HepG2 (cell line): ENCODE data around the gene GFER. TPM values are rescaled to one million over a fixed set of nuclear protein-coding genes. Genes with fewer than 3 reads are reported as not detected.

Source experiments
- ASH2L ChIP-seq: fragments of 300-600, 200-600 bp; sonication (generic); IDR thresholded peaks from 2 replicates; pipeline ENCODE4 v1.7.0; 2017; ENCODE audit warnings: low read depth, mild to moderate bottlenecking, moderate library complexity, mixed read lengths, low read length; ENCODE audit not compliant: insufficient read length
- FIP1L1 ChIP-seq: fragments of 200-400 bp; formaldehyde crosslinking; IDR thresholded peaks from 2 replicates; pipeline ENCODE4 v1.6.1; 2018; ENCODE audit warnings: low read depth, mild to moderate bottlenecking, low read length, moderate library complexity, borderline replicate concordance; ENCODE audit not compliant: insufficient read depth
- FLYWCH1 ChIP-seq: sonication (generic); formaldehyde crosslinking; IDR thresholded peaks from 2 replicates; pipeline ENCODE4 v1.8.1; 2023; ENCODE audit warnings: mild to moderate bottlenecking, missing genetic modification reagents
- MED1 ChIP-seq: sonication (generic); formaldehyde crosslinking; IDR thresholded peaks from 2 replicates; pipeline ENCODE4 v1.4.0; 2020; ENCODE audit warnings: missing genetic modification reagents
- NCOR1 ChIP-seq: fragments of 200-600 bp; sonication (generic); IDR thresholded peaks from 2 replicates; pipeline ENCODE4 v1.7.0; 2017; ENCODE audit warnings: antibody characterized with exemption, low read length, borderline replicate concordance
- ZNF564 ChIP-seq: sonication (generic); formaldehyde crosslinking; IDR thresholded peaks from 2 replicates; pipeline ENCODE4 v1.8.1; 2023; ENCODE audit warnings: mild to moderate bottlenecking, missing genetic modification reagents
- polyA plus RNA-seq, 8 experiments: library from polyadenylated mRNA; depleted of rRNA in 3 of 8; stranded (reverse) in 7 of 8; unstranded in 1 of 8; fragments of >200 nt; fragmentation: Illumina TruSeq in 4 of 8; extraction: Trizol in 4 of 8; gene quantifications; 2 replicates each; pipeline versions ENCODE4 v1.2.1 to v1.2.3, GENCODE V29; 2011 to 2016; ENCODE audit warnings: low read depth in 4 of 8, missing spikeins in 1 of 8, mixed read lengths in 1 of 8; ENCODE audit not compliant: insufficient read depth in 1 of 8
- total RNA-seq, 5 experiments: library from RNA; depleted of rRNA; stranded (reverse); fragments of >200 nt; fragmentation: Illumina TruSeq; extraction: Trizol; gene quantifications; 2 replicates each; pipeline ENCODE4 v1.2.3, GENCODE V29; 2016; ENCODE audit warnings: low read depth in 1 of 5
- TF ChIP-seq, protein P1 (sequence below): sonication (generic); formaldehyde crosslinking; IDR thresholded peaks from 2 replicates; pipeline ENCODE4 v1.4.0; 2020; ENCODE audit warnings: missing genetic modification reagents
- TF ChIP-seq, protein P2 (sequence below): sonication (generic); formaldehyde crosslinking; IDR thresholded peaks from 2 replicates; pipeline ENCODE4 v1.4.0; 2020; ENCODE audit warnings: missing genetic modification reagents, borderline replicate concordance
- TF ChIP-seq, protein P3 (sequence below): sonication (generic); formaldehyde crosslinking; IDR thresholded peaks from 2 replicates; pipeline ENCODE4 v1.4.0; 2020; ENCODE audit warnings: missing genetic modification reagents
- TF ChIP-seq, protein P4 (sequence below): sonication (generic); formaldehyde crosslinking; IDR thresholded peaks from 2 replicates; pipeline ENCODE4 v1.5.0; 2020; ENCODE audit warnings: mild to moderate bottlenecking, missing genetic modification reagents, borderline replicate concordance
- TF ChIP-seq, protein P5 (sequence below): sonication (generic); formaldehyde crosslinking; IDR thresholded peaks from 2 replicates; pipeline ENCODE4 v1.8.0; 2022; ENCODE audit warnings: mild to moderate bottlenecking, missing genetic modification reagents

Gene GFER
- total and polyA plus RNA-seq, 2 of the 13 experiments (the other 11 are each of a cell fraction or from before 2014, with no cell fraction given) = 28.6 to 71.7 TPM

DNA sequence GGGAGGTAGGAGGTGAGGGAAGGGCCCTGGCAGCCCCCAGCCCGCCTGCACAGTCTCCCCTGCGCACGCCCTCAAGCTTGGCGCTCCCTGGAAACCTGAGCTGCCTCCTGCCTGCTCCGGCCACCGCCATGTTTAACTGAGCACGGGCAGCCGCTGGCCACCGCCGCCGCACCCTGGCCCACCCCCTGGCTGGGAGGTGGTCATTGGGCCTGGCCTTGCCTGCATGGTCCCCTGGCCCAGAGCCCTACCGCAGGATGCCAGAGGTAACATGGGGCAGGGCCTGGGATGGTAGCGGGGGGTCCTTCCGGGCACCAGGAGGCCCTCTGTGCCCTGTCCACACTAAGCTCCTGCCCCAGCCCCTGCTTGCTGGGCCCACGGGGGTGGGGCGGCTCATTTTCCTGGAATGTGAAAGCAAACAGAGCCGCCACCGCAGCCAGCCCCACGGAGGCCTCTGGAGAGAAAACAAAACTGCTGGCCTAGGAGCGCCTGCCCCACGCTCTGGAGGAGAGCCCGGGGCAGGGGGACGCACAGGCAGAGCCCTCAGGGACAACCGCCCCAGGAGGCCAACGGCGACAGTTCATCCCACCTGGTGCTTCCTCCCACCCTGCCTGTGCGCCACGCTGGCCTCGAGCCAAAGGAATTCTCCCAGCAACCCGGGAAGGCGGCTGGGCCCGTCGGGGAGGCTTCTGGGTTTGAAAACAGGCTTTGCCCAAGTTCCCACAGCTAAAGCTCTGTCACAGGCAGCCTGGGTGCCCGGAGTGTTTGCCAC, 51.6 kb downstream of the GFER start (continued):
- no peak for TF ChIP-seq NCOR1
- 0 out of 2 replicates have a peak, but pooled peaks have one; percentile 66 for TF ChIP-seq FLYWCH1
- TF ChIP-seq ZNF564 (CRISPR knock-in tag) = no peak
- TF ChIP-seq ASH2L = peak; percentile 66
- TF ChIP-seq MED1 (CRISPR knock-in tag) = peak; percentile 85
- TF ChIP-seq, protein P1, sequence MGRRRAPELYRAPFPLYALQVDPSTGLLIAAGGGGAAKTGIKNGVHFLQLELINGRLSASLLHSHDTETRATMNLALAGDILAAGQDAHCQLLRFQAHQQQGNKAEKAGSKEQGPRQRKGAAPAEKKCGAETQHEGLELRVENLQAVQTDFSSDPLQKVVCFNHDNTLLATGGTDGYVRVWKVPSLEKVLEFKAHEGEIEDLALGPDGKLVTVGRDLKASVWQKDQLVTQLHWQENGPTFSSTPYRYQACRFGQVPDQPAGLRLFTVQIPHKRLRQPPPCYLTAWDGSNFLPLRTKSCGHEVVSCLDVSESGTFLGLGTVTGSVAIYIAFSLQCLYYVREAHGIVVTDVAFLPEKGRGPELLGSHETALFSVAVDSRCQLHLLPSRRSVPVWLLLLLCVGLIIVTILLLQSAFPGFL (CRISPR knock-in tag) = no peak
- TF ChIP-seq, protein P2, sequence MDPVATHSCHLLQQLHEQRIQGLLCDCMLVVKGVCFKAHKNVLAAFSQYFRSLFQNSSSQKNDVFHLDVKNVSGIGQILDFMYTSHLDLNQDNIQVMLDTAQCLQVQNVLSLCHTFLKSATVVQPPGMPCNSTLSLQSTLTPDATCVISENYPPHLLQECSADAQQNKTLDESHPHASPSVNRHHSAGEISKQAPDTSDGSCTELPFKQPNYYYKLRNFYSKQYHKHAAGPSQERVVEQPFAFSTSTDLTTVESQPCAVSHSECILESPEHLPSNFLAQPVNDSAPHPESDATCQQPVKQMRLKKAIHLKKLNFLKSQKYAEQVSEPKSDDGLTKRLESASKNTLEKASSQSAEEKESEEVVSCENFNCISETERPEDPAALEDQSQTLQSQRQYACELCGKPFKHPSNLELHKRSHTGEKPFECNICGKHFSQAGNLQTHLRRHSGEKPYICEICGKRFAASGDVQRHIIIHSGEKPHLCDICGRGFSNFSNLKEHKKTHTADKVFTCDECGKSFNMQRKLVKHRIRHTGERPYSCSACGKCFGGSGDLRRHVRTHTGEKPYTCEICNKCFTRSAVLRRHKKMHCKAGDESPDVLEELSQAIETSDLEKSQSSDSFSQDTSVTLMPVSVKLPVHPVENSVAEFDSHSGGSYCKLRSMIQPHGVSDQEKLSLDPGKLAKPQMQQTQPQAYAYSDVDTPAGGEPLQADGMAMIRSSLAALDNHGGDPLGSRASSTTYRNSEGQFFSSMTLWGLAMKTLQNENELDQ = no peak
- TF ChIP-seq, protein P3, sequence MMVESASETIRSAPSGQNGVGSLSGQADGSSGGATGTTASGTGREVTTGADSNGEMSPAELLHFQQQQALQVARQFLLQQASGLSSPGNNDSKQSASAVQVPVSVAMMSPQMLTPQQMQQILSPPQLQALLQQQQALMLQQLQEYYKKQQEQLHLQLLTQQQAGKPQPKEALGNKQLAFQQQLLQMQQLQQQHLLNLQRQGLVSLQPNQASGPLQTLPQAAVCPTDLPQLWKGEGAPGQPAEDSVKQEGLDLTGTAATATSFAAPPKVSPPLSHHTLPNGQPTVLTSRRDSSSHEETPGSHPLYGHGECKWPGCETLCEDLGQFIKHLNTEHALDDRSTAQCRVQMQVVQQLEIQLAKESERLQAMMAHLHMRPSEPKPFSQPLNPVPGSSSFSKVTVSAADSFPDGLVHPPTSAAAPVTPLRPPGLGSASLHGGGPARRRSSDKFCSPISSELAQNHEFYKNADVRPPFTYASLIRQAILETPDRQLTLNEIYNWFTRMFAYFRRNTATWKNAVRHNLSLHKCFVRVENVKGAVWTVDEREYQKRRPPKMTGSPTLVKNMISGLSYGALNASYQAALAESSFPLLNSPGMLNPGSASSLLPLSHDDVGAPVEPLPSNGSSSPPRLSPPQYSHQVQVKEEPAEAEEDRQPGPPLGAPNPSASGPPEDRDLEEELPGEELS = peak; percentile 82
- TF ChIP-seq FIP1L1 = 0 out of 2 replicates have a peak, but pooled peaks have one; percentile 70
- TF ChIP-seq, protein P4, sequence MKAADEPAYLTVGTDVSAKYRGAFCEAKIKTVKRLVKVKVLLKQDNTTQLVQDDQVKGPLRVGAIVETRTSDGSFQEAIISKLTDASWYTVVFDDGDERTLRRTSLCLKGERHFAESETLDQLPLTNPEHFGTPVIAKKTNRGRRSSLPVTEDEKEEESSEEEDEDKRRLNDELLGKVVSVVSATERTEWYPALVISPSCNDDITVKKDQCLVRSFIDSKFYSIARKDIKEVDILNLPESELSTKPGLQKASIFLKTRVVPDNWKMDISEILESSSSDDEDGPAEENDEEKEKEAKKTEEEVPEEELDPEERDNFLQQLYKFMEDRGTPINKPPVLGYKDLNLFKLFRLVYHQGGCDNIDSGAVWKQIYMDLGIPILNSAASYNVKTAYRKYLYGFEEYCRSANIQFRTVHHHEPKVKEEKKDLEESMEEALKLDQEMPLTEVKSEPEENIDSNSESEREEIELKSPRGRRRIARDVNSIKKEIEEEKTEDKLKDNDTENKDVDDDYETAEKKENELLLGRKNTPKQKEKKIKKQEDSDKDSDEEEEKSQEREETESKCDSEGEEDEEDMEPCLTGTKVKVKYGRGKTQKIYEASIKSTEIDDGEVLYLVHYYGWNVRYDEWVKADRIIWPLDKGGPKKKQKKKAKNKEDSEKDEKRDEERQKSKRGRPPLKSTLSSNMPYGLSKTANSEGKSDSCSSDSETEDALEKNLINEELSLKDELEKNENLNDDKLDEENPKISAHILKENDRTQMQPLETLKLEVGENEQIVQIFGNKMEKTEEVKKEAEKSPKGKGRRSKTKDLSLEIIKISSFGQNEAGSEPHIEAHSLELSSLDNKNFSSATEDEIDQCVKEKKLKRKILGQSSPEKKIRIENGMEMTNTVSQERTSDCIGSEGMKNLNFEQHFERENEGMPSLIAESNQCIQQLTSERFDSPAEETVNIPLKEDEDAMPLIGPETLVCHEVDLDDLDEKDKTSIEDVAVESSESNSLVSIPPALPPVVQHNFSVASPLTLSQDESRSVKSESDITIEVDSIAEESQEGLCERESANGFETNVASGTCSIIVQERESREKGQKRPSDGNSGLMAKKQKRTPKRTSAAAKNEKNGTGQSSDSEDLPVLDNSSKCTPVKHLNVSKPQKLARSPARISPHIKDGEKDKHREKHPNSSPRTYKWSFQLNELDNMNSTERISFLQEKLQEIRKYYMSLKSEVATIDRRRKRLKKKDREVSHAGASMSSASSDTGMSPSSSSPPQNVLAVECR (CRISPR knock-in tag) = peak; percentile 61; the same call in 1 of the 2 replicates
- TF ChIP-seq, protein P5, sequence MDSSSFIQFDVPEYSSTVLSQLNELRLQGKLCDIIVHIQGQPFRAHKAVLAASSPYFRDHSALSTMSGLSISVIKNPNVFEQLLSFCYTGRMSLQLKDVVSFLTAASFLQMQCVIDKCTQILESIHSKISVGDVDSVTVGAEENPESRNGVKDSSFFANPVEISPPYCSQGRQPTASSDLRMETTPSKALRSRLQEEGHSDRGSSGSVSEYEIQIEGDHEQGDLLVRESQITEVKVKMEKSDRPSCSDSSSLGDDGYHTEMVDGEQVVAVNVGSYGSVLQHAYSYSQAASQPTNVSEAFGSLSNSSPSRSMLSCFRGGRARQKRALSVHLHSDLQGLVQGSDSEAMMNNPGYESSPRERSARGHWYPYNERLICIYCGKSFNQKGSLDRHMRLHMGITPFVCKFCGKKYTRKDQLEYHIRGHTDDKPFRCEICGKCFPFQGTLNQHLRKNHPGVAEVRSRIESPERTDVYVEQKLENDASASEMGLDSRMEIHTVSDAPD (CRISPR knock-in tag) = no peak
